Testis (tissue), 2 donors: ENCODE results near the gene EHMT2.

Experiments
- CTCF ChIP-seq, 3 experiments: fragments of 450-650 bp in 2 of 3; fragments of 200-600 bp in 1 of 3; sonication (generic) in 1 of 3; IDR thresholded peaks; one replicate each; pipeline ENCODE4 v1.5.1; 2016 to 2019; ENCODE audit warnings: antibody characterized with exemption in 3 of 3, mild to moderate bottlenecking in 2 of 3, moderate library complexity in 1 of 3
- POLR2A ChIP-seq: fragments of 450-650 bp; IDR thresholded peaks from one replicate; pipeline ENCODE4 v1.6.1; 2017; ENCODE audit warnings: antibody characterized with exemption, mild to moderate bottlenecking, moderate library complexity

- TF ChIP-seq POLR2A (no peak), CTCF (IDR thresholded peaks at IDR 0.05) (no peak)
Measured at GRCh38 chr6:31864818-31865204, 32.7 kb downstream of the EHMT2 start.
